GM21576 (cell line): ENCODE results near the gene MRPL38.

Experiments
- ATAC-seq: cut with Tn5 transposase; IDR thresholded peaks from one replicate; pipeline ENCODE4 v1.9.1; 2021; ENCODE audit warnings: mild to moderate bottlenecking, moderate library complexity; ENCODE audit not compliant: unreplicated experiment

The MRPL38 gene

DNA sequence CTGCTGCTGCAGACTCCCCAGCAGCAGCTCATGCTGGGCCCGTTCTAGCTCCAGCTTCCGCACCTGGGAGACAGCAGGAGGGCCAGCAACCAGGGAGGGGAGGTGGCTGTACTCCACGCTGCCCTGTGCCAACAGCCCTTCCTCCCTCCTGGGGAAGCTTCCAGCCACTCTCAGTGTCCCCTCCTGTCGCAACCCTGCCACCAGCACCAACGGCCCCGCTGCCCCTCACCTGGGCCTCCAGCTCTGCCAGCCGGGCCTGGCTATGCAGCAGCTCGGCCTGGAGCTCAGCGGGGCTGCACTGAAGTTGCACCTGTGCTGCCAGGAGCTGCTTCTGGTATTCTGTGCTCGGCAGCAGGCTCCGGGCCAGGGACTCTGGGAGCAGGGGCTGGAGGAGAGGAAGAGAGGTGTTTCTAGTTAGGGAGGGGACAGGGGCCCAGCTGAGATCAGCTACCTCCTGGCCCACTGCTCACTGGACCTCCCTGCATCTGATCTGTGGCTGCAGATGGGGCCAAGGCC lies 15.4 kb upstream of the MRPL38 start:
- ATAC-seq, result no peak

DNA sequence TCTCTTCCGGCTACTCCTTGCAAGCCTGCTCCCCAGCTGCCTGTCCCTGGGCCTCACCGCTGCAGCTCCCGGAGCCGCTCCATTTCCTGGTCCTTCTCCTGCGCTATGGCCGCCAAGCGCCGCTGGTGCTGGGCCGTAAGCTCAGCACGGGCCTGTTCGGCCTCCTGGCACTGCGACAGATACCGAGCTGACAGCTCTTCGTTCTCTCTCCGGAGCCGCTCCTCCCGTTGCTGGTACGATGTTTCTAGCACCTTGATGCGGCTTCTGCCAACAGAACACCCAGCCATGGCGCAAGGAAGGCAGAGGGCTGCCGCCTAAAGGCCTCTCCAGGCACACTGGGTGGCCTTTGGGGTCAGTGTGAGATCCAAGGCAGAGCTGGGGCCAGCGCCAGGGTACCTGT lies 14.9 kb upstream of the MRPL38 start:
- ATAC-seq, result no peak

DNA sequence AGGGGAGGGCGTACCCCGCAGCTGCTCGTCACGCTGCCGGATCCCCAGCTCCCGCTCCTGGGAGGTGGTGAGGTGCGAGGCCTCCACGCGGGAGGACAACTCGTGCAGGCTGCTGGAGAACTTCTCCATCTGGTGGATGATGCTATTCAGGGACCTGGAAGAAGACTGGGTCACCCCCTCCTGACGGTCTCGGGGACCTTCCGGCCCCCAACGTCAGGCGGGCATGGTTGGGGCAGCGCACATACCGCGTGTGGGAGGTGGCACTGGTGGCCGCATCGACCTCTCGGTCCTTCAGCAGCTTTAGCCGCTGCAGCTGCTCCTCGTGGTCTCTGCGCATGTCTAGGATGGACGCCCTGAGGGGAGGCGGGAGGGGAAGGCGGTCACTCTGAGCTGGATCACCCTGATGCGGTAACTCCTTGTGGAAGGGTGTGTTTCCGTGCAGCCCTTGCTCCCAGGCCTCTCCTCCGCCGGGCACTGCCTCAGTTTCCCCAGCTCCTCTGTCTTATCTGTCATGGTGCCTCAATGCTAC lies 13.3 kb upstream of the MRPL38 start:
- no peak for ATAC-seq

DNA sequence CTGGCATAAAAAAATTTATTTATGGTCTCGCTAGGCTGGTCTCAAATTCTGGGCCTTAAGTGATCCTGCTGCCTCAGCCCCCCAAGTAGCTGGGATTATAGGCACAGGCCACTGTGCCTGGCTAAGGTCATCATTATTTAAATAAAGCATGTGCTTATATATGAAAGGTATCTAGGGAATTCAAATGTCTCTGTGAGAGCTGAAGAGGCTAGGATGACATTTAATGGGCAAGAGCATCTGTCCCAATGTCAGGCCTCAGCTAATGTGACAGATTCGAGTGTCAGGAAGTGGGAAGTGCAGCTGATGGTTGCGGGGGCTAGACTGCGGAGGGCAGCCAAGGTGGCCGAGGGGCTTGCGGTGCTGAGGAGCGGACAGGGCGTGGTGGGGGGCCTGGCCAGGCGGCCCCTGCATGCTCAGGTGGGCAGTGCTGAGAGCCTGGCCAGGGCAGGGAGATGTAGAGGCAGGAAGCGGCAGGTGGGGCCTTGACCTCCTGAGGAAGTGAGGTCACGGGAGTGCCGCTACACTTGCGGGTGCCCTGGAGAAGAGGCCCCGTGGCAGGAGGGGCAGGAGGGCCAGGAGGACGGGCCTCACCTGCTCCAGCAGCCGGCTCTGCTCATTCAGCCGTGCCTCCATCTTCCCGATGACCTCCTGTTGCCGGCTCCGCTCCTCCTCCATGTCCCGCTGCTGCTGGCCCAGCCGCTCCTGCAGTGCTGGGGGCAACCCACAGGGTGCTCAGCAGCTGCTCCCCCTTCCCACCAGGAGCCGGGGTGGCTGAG lies 12.6 kb upstream of the MRPL38 start:
- ATAC-seq, result no peak

DNA sequence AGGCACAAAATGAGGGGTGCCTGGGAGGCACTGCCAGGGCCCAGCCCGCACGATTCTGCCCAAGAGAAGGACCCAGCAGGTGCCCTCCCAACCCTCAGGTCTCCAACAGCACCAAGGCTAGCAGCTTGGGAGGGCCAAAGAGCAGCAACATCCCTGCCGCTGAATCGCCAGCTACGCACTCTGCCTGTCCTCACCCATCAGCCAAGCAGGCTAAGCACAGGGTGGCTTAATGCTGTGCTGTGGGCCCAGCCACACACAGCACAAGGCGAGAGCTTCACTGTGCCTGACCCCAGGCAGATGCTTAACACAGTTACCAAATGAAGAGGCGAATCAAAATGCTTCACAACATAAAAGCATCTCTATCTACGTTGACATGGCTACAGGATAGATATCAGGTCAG lies 10.6 kb upstream of the MRPL38 start:
- ATAC-seq, result no peak

DNA sequence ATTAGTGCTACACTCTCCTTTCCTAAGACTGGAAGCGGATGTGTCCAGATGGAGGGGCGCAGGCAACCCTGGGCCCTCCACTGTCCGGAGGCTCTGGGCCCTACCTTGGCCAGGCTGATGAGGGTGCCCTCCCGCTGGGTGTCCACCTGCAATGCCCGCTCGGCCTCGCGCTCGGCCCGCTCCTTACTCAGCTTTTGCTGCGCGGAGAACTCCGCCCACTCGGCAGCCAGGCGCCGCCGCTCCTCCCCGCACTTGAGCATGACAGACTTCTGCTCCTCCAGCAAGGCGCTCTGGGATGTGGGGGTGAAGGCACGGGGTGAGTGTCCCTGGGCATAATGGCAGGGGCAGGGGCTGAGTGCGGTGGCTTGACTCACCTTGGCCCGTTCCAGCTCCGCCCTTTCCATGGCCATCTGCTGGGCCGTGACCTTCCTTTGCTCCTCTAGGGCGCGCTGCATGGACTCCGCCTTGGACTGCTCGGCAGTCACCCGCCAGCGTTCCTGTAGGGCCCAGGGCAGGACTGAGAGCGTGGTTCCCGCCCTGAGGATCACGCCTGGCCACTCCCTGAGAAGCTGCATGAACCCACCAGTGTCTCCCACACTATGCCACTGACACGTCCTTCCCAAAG lies 10.1 kb upstream of the MRPL38 start:
- ATAC-seq, result no peak

DNA sequence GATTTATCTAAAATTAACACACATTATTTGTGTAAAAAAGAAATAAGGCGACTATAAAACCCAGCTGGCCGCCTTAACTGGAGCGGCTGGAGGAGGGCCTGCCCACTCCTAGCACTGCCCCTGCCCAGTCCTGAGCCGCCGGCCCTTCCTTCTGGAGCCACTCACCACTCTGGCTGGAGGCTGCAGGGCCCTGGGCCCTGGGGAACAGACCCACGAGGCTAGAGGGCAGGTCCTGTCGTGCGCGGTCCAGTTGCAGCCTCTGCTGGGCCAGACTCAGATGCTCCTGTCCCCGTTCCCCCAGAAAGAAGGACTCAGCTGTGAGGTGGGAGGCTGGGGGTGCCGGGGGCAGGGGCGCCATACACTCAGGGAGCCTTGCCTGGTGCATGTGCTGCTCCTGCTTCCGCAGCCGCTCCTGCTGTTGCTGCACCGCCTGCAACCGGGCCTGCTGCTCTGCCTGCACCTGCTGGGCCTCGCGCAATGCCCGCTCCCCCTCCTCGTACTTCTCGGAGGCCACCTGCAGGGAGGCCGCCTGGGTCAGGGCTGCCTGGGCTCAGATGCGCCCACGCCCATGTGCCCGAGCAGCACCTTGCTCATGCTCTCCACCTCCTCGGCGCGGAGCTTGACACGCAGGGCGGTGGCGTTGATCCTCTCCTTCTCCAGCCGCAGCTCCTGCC lies 9.0 kb upstream of the MRPL38 start:
- no peak for ATAC-seq

DNA sequence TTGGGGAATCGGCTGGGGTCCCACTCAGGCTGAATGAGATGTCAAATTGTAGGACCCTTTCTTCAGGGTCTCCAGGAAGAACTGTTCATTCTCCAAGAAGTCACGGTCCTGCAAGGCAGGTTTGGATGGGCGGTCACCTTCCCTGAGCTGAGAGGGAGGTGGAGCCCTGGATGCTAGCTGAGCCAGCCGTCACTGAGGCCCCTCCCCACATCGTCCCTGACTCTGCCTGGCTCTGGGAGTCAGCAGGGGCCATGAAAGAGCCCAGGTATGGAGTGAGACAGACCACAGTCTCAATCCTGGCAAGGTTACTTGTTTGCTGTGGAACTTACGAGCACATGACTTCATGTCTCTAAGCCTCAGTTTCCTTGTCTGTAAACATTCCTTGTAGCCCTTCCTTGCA lies 6.0 kb upstream of the MRPL38 start:
- ATAC-seq, result no peak

DNA sequence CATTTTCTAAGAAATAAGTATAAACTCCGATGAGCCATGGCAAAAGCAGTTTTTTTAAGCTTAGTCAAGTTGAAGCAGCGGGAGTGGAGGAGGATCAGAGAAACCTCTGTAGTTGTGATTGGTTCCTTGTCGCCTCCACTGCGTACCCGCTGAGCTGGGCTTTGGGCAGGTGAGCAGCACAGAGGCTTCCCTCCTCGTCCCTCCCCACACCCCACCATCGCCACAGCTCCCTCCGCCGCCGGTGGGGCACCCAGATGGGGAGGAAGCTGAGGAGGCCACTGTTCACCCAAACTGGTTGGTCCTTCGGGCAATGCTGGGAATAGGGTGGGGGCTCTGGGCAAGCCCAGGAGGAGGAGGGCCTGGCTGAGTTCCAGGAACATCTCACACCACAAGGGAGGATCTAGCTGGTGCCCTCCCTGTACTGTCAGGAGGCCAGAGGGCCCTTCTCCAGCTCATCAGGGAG lies 5.2 kb upstream of the MRPL38 start:
- no peak for ATAC-seq

DNA sequence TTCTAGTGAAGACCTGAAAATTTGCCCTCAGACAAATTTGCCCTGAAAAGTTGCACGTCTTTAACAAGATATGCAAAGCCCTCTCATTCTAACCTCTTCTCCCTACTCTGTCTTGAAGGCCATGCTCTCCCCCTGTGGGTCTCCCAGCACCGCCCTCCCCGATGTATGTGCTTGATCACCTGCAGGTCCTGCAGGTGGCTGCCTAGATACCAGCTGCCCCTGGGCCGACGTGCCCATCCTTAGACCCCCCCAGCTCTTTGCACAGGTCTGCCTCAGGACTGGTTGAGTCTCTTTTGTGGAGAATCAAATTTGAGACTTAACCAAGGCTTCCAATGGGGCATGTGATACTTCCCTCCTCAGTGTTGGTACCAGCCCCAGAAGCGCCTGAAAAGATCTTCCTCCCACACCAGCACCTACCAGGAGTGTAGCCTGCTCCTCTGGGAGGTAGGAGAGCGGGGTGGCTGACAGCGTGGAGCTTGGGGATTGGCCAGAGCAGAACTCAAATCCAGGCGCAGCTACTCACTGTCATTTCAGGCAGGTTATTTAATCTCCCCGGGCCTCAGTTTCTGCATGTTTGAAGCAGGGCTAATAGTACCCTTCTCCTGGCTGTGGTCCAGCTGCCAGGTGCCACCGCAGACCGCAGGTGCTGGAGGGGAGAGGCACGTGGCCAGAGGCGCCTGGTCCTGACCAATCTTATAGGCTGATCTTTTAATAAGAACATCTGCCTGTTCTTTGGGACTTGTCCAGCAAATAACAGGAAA lies 4.5 kb upstream of the MRPL38 start:
- no peak for ATAC-seq

DNA sequence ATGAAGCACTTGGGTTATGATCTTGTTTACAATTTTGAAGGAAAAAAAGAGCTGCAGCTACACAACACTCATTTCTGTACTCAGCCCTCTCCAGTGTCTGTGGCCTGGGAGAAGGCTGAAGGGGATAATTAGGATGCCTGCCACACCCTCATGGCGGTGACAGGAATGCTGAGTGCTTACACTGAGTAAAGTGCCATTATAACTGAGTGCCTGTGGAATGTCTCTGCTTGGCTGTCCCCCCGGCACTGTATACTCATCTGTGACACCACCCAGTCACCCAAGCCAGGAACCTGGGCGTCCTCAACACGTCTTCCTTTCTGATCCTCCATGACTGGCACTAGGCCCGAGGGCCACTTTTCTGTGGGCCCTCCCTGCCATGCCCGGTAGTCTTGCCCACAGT lies 3.5 kb upstream of the MRPL38 start:
- no peak for ATAC-seq

DNA sequence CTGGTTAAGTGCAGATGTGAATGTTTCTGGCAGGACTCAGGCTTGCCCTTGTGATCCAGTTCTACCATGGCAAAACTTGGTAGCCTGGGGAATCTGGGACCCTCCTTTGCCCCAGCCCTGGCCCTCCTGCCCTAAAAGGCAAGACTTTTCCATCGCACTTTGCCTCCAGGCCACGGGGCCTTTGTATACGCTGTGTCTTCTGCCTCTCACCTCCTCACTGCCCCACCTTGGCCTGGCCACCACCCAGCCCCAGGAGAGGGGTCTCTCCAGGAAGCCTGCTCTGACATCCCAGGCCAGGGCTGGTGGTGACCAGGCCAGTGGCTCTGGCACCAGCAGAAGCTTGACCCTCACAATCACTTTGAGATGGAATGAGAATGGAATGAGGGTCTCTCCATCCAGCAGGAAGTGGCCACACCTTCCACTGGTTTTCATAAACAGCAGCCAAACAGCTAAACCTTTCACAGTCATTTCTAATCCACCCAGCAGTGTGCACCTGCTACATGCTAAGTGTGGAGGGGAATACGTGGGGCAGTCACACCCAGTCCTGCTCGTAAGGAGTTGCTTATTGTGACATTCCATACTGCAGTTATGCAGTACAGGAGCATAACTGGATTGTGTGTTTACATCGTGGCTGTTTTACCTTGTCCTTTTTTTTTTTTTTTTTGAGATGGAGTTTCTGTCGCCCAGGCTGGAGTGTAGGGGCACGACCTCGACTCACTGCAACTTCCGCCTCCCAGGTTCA lies 1.6 kb upstream of the MRPL38 start:
- ATAC-seq, result no peak

DNA sequence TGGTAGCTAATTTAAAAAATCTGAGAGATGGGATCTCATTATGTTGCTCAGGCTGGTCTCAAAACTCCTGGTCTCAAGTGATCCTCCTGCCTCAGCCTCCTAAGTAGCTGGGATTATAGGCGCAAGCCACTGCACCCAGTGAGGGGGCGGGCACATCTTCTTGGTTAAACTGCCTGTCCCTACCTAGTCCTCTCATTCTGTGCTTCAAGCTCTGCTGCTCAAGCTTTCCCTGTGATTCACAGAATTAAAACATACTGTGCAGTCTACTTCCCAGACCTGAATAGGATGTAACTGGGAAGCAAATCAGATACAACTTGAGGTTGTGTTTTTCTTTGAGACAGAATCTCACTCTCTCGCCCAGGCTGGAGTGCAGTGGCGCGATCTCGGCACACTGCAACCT lies 2.3 kb downstream of the MRPL38 start:
- no peak for ATAC-seq

DNA sequence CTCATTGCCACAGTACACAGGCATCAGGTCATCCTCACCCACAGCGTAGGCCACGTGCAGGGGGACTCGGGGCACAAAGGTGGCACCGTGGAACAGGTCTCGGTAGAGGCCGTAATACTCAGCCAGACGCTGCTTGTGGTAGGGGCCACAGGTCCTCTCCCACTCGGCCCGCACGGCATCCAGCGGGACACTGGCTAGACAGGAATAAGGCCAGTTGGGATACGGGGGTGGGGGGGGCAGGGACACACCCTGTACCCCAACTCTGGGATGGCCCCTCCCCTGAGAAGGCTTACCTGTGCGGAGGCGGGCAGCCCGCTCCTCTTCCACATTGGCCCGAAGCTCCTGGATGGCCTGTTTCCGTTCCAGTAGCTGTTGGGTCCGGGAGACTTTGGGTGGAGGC lies 3.0 kb downstream of the MRPL38 start:
- no peak for ATAC-seq

DNA sequence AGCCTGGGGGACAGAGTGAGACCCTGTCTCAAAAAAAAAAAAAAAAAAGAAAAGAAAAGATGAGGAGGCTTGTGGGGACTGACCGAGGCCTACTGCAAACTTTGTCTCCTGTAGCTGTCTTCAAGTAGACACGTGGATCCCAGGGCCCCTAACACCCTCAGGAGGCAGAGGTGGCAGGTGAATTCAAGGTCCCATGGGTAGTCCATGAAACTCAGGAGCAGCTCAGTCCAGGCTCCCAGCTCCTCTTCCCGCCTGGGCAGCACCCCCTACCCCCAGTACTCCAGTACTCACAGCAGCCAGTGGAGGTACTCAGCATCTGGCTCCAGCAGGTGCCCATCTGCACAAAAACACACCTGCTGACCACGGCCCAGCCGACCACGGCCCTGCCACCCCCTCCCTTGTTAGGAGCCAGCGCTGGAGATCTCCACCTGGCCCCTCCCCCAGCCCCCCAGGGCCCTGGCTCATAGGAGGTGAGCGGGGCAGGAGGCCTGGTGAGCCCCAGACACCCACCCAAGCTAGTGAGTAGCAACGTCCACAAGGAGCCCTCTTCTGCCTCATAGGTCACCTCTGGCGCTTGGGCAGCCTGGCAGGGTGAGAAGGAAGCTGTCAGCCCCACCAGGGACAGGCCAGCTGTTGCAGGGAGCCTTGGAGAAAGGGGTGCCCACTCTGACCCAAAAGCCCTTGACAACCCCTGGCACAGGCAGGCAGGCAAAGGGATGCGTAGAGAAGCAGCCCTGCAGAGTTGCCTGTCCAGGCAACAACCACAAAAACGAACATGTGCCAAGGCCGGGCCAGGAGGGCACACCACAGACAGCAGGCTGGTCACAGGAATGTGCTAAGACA lies 3.8 kb downstream of the MRPL38 start:
- no peak for ATAC-seq

DNA sequence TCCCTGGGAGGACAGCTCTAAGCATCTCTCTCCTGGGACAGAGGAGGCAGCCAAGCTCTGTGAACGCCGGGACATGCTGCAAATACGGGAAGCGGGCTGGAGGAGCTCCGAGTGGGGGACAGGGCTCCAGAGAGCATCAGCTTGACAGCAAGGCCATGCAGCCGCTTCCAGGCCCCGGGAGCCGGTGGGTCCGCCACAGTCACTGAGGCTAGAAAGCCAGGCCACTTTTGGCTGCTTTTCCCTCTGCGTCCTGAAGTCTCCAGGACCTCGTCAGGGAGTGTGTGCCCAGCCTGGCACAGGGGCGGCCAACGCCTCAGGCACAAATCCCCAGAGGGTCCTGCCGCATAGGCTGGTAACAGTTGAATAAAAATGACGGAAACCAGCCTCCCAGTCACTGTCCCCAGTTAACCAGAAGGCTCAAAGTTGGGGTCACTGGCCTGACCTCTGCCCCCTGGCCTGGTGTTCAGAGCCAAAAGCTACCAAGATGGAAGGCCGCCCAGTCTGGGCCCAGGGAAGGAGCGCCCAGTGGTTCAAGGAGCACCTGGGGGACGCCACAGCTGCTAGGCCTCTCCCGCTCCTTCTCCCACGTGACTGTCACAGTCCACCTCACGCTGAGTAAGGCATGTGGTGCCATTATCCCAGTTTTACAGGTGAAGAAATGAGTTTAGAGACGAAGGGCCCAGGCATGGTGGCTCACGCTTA lies 4.8 kb downstream of the MRPL38 start:
- ATAC-seq, result no peak

DNA sequence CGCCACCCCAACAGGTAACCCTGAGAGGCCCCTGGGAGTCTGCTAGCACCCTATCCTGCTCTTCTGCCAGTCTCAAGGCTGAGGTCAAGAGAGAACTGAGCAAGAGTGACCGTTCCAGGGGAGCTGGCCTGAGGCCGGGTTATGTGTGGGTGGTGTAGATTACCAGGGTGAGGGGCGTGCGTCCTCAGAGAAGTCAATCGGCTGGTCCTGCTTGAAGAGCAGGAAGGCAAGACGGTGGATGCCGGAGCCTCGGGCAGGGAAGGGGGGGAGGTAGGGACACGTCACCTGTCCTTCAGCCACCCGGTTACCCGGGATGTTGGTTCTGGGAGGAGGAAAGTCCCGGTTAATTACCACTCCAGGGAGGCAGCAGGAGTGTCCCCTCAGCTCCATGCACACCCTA lies 5.3 kb downstream of the MRPL38 start:
- ATAC-seq, result no peak

DNA sequence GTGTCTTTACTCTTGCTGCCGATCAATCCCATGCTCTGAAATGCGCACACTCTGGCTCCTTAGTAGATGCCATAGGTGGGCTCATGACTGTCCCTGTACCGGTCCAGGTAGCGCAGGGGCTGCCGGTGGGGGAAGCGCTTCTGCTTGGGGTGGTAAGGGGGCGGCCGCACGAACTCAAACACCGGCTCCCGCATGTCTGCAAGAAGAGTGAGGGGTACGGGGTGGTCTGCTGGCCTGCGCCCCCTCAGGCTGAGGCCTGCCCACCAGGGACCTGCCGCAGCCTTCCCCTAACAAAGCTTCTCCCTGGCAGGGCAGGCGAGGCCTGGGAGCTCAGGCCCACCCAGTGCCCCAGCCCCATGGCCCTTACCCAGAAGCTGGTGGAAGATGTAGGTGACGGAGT lies 5.9 kb downstream of the MRPL38 start:
- ATAC-seq, result no peak

DNA sequence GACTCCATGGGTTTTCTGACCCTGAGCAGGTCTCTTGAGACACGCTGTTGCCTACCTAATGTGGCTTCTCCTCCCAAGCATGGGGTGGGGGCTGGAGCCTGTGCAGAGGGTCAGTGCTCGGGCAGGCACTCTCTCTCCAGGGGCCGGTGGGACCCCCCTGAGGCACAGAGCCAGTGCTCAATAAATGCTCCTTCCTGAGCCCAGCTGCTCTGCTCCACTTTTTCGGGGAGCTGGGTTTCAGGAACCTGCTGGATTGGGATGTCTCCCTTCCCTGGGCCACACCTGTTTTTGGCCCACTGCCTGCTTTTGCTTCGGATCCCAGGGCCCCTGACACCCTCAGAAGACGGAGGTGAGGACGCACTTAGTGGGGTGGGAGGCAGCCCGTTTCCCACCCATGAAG lies 6.6 kb downstream of the MRPL38 start:
- ATAC-seq, result no peak
